Omental fat pad (tissue), 4 donors: ENCODE measurements around the gene ICAM2. TPM values are rescaled to one million over a fixed set of nuclear protein-coding genes. Genes with fewer than 3 reads are reported as not detected.

Source experiments
- ATAC-seq: fragments of 150-250 bp; one replicate; pipeline ENCODE4 v1.9.1; 2016; ENCODE audit warnings: mild to moderate bottlenecking, moderate library complexity; ENCODE audit not compliant: low FRiP score
- DNase-seq: peaks from one replicate; pipeline ENCODE4 v3.0.0-alpha.2; 2019; ENCODE audit warnings: low spot score
- CTCF ChIP-seq, 3 donors: fragments of 450-650 bp; IDR thresholded peaks; one replicate each; pipeline ENCODE4 v1.5.1; 2016 to 2017; ENCODE audit warnings: antibody characterized with exemption in 3 of 3, mild to moderate bottlenecking in 3 of 3, moderate library complexity in 2 of 3
- total RNA-seq, 4 donors: library from RNA; depleted of rRNA; stranded (reverse); fragments of >200 nt; gene quantifications; one replicate each; pipeline ENCODE4 v1.1.0, GENCODE V29; 2016

Gene ICAM2
- total RNA-seq: 100 to 1,000 TPM in 3 of 4 donors, 10 to 100 TPM in 1; 57.7 to 252 (median 137) TPM

GRCh38 chr17:64020056-64020766 is at the start of gene ICAM2:
Gene ICAM2 (minus strand): TSS chr17:64020633. CDS start chr17:64006691, 13,942 bp downstream.
- DNase-seq (no peak), ATAC-seq (peak; percentile 48)
- TF ChIP-seq CTCF (IDR thresholded peaks at IDR 0.05): no peak

- no peak for TF ChIP-seq CTCF (IDR thresholded peaks at IDR 0.05)
- ATAC-seq (no peak), DNase-seq (no peak)
Measured at GRCh38 chr17:64070213-64070612, 49.8 kb upstream of the ICAM2 start.

GRCh38 chr17:64069143-64069542 is 48.7 kb upstream of the ICAM2 start:
- DNase-seq (no peak), ATAC-seq (no peak)

GRCh38 chr17:64067657-64068056 is 47.2 kb upstream of the ICAM2 start:
- ATAC-seq (no peak), DNase-seq (no peak)
- no peak for TF ChIP-seq CTCF (IDR thresholded peaks at IDR 0.05)

More at GRCh38 chr17:64069143-64069542, 48.7 kb upstream of the ICAM2 start:
- no peak for TF ChIP-seq CTCF (IDR thresholded peaks at IDR 0.05)

- no peak for ATAC-seq
Measured at GRCh38 chr17:64066716-64067115, 46.3 kb upstream of the ICAM2 start.

GRCh38 chr17:64065161-64065560 is 44.7 kb upstream of the ICAM2 start:
- ATAC-seq (no peak), DNase-seq (no peak)
- no peak for TF ChIP-seq CTCF (IDR thresholded peaks at IDR 0.05)

More at GRCh38 chr17:64066716-64067115, 46.3 kb upstream of the ICAM2 start:
- TF ChIP-seq CTCF (IDR thresholded peaks at IDR 0.05): no peak
- no peak for DNase-seq

- no peak for TF ChIP-seq CTCF (IDR thresholded peaks at IDR 0.05)
- ATAC-seq (no peak), DNase-seq (no peak)
Measured at GRCh38 chr17:64064331-64064730, 43.9 kb upstream of the ICAM2 start.
